GM18907 (cell line): ENCODE results near the gene PRKAR2B.
"Not testable (repeated sequence)": the region's sequence is repeated elsewhere in the genome, so short reads cannot be mapped to it uniquely, and the experiment has no call there.

ENCODE experiments used
- ATAC-seq: cut with Tn5 transposase; IDR thresholded peaks from one replicate; pipeline ENCODE4 v1.9.1; 2021; ENCODE audit warnings: mild to moderate bottlenecking, moderate library complexity; ENCODE audit not compliant: unreplicated experiment

PRKAR2B gene

GRCh38 chr7:107115114-107115513 is 70.6 kb downstream of the PRKAR2B start:
- no peak for ATAC-seq

- ATAC-seq = no peak
Observed at GRCh38 chr7:107115762-107116540, 71.4 kb downstream of the PRKAR2B start.

GRCh38 chr7:107118109-107118900 is 73.8 kb downstream of the PRKAR2B start:
- no peak for ATAC-seq

DNA sequence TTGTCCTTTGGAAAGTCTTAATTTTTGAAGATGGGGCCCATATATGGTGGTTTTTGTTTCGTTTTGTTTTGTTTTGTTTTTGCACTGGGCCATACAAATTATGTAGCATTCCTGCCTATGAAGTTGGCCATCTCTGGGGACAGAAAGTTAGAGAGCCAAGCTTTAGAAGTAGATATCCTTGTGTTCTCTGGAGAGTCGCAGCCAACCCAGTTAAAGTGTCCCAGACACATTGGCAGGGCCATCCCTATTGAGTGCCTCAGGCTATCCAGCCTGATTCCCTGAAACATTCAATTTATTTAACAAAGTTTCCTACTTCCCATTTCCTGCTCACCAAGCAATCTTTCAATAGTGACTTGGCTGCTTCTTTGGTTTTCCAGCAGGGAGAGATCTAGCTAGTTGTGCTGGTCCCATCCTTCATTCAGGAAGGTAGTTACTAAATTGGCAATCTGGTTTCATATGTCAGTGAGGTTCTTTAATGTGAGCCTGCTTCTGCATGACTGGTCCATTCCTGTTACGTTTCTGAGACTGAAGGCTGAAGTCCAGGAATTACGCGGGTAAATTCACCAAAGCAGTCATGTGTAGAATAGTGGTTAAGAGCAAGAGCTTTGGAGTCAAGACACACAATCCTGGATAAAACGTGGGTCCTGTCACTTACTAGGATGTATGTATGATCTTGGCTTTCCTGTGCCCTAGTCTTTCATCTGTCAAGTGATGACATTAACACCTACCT is 75.0 kb downstream of the PRKAR2B start:
- ATAC-seq = no peak

- ATAC-seq = no peak
Observed at GRCh38 chr7:107122486-107122911, 78.0 kb downstream of the PRKAR2B start.

DNA sequence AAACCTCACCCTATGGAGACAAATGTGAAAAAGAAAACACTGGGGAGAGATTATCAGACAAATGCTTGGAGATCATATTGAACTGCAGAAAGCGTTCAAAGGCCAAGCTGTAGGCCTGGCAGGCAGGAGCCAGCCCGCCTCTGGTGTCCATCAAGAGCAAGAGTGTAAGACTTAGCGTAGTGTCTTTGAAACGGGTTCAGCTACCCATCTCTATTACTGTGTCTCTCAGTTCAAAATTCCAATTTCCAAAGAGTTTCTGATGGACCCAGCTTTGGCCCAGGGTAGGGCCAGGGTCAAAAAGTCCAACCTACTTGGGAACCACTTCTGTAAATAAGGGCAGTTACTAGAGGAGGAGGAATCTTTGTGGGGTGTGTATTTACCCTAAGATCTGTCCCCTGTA is 78.9 kb downstream of the PRKAR2B start:
- ATAC-seq = no peak

GRCh38 chr7:107125475-107125874 is 81.0 kb downstream of the PRKAR2B start:
- ATAC-seq = no peak

DNA sequence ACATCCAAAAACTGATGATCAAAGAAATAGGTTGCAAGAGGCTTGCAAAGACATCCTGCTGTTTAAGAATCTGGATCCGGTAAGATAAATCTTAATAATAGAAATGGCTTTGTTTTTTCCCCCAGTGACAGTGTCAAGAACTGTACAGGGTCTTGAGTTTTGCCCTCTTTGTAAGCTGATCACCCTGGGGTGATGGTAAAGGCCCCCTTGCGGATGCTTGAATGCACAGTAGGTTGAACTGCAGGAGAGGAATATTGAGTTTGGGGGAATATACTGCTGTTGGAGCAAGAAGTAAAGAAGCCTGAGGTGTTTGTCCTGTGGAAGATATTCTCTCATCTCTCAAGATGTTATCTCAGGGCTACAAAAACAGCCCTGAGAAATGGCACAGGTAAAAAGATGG is 83.7 kb downstream of the PRKAR2B start:
- ATAC-seq = no peak

DNA sequence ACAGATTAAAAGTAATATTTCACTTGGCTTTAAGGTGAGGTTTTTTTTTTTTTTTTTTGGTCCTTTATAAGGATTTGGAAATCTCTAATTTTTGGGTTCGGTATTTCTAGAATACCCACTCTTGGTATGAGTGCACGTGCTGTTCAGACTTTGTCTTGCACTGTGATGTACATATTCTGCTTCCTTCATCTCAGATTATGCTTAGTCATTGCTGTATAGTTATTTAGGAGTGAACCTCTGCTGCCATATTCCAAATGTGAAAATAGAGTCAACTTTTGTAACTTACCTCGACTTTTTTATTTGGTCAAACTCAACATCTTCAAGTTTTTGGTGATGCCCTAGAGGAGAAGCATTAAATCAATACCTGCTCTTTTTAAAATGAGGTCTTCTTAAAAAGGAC is 84.2 kb downstream of the PRKAR2B start:
- ATAC-seq = no peak

DNA sequence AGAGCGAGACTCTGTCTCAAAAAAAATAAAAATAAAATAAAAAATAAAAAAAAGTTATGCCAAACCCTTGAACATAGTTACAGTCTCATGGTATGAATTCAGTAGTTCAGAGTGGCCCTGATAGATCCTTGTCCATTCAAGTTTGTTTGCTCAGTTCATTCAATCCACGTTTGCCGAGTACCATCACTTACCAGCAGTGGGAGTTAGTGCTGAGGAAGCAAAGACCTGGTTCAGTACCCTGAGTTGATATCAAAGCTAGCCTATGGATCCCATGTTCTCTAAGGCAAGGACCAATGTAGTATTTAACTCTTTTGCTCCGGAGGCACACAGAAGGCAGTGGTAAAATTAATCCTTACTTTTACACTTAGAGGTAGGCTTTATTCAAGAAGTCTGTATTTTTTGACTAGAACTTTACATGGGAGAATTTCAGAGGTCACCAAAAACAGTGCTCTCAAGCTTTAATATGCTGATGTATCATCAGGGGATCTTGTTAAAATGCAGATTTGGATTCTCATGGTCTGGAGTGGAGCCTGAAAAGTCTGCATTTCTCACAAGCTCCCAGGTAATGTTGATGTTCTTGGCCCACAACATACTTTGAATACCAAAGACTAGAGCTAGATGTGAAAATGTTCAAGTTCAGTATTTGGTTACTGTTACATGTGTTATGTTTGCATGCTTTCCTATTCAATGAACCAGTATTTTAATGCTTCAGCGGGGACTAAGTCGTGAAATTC is 86.1 kb downstream of the PRKAR2B start:
- no peak for ATAC-seq

GRCh38 chr7:107133396-107133795 is 88.9 kb downstream of the PRKAR2B start:
- no peak for ATAC-seq

DNA sequence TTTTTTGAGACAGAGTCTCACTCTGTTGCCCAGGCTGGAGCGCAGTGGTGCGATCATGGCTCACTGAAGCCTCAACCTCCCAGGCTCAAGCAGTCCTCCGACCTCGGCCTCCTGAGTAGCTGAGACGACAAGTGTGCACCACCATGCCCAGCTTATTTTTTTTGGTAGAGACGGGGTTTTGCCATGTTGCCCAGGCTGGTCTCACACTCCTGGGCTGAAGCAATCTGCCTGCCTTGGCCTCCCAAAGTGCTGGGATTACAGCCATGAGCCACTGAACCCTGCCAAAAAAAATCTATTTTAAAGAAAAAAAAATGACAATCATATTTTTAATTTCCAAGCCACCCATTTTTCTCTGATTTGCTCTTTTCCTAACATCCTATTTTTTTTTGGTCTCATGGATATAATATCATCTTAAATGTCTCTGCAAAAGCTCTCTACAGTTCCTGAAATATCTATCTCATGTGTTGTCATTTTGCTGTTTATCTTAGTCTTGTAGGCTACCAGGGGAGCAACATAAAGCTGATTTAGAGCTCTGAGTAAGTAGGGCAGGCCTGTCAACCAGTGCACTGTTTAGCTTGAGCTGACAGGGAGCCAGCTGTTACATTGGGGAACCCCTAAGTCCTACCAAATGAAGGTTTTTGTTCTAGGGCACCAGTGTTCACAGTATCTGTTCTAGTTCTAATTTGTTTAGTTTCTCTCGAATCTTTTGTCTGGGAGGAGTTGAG is 94.4 kb downstream of the PRKAR2B start:
- ATAC-seq = no peak

DNA sequence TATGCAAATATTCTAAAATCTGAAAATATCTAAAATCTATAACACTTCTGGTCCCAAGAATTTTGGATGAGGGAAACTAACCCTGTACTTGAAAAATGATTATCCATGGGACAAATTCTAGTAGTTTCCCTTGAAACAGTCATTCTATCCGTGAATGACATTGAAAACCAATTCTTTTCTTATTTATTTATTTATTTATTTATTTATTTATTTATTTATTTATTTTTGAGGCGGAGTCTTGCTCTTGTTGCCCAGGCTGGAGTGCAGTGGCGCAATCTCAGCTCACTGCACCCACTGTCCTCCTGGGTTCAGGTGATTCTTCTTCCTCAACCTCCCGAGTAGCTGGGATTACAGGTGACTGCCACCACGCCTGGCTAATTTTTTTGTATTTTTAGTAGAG is 99.4 kb downstream of the PRKAR2B start:
- not testable (repeated sequence) for ATAC-seq

DNA sequence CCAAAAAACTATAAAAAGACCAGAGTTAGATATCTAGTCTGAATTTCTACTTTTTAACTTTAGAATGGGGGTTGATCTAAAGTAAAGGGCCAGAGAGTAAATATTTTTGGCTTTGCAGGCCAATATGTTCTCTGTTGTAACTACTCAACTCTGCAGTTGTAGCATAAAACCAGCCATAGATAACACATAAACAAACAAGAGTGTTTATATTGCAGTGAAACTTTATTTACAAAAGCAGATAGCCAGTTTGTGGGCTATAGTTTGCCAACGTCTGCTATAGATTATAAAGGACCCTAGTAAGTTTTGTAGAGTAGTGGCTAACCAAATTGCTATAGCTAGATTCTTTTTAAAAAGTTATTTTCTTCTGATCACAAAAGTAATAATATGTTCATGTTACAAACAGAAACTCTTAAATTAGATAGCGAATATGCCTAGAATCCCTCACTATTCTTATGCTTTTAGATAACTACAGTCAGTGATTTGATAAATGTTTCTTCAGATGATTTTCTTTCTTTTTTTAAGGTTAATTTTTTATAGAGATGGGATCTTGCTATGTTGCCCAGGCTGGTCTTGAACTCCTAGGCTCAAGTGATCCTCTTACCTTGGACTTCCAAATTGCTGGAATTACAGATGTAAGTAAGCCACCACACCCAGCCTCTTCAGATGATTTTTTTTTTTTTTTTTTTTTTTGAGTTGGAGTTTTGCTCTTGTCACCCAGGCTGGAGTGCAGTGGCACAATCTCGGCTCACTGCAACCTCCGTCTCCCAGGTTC is 100.7 kb downstream of the PRKAR2B start:
- no peak for ATAC-seq

DNA sequence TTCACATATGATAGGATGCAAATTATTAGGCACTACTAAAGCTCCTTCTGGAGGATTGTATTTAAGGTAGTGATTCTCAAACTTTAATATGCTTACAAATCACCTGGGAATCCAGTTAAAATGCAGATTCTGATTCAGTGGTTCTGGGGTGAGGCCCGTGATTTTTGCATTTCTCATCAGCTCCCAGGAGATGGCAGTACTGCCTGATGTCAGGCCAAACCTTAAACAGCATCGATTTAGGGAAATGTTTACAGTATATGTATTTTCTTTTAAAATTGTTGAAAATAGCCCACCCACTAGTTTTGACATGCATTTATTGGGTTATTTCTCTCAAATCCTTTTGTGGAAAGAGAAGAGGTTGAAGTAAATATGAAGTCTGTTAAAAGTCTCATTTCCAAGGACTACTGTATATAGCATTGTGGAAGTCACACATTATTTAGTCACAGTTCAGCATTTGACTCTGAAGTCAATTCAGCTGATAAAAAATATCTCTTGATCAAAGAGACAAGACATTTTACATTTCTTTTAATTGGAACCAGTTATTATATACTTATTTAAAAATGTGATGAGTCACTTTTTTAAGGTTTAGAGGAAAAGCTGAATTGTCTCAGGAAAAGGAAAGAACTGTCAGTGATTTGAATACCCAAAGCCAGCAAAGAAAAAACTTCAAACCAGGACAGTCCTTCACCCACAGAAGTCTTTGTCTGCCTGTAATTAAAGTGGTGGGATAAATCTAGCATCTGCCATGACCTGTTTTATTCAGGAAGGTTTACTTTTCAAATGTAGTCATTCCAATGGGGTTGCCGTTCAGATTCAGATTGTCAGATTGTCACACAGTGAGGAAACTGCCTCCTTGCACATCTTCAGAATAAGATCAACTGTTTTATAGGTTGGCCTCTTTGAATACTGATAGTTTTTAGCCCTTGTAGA is 103.2 kb downstream of the PRKAR2B start:
- ATAC-seq = no peak

DNA sequence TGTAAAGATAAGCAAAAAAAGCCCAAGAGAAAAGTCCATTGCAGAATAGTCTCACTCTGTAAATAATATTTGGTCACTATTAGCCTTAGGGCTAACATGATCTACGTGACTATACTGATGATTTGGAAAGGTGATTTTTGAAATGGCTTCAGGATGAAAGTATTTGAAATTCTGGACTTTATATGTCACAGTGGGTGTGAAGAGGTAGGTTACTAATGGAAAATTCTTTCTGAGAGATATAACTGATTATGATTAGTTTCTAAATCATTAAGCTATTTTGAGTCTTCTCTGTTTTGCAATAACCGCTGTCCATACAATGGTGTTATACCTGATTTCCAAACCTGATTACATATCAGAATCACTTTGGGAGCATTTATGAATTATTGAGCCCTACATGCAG is 104.2 kb downstream of the PRKAR2B start:
- ATAC-seq = no peak

GRCh38 chr7:107149863-107150262 is 105.4 kb downstream of the PRKAR2B start:
- no peak for ATAC-seq

DNA sequence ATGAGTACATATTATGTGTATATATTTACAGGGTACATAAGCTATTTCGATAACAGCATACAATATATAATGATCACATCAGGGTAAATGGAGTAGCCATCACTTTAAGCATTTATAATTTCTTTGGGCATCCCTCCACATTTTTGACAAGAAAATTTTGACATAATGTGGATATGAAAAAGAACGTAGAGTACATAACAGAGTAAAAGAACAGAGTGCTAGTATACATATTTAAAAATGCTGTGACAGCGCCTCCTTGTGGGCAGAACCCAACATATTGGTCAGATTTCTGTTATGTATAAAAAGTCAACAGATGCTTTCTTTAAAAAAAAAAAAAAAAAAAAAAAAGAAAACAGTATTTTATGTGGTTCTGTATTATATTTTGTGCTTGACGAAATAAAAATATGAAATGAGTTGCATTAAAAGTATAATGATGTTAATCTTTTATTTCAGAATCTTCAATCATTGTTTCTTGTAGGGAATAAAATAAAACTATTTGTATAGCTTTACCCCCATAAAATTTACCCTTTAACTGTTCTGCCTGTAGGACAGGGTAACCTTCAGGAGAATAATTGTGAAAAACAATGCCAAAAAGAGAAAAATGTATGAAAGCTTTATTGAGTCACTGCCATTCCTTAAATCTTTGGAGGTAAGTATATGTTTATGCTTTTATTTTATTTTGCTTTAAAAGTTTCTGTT is 106.0 kb downstream of the PRKAR2B start:
- ATAC-seq = no peak
